ENCODE results near the gene AGBL2. TPM values are rescaled to one million over a fixed set of nuclear protein-coding genes. Genes with fewer than 3 reads are reported as not detected.
A peak's percentile ranks its signal among the peaks of the same experiment; 100 is the strongest.

The AGBL2 gene
- total and polyA plus RNA-seq, 8 donors: 0.51 to 4.3 (median 1.2) TPM

DNA sequence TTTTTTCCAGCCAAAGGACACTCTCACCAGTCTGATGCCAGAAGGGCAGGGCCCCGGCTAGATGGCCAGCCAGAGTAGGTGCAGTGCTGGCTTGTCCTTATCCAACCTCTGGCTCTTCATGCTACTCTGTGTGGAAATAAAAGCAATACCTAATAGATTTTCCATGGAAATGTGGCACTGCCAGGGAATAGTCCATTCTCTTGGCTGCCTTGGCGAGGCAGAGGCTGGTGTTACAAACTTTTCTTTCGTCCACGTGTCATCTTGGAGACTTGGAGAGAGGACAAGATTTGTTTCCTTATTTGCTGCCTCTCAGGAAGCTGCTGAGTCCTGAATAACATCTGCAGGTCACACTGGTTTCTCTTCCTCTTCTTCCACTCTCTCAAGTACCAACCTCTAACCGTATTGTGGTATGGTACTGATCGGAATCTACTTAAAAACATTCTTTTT lies 103.8 kb downstream of the AGBL2 start:
- Histone ChIP-seq H3K27ac (no peak overlapping the region), H3K9me3 (no peaks in the 10 kb centered on the region), H3K27me3 (no peaks in the 10 kb centered on the region), H3K4me1 (no peaks in the 10 kb centered on the region), H3K4me3 (no peak overlapping the region), H3K36me3 (no peaks in the 10 kb centered on the region)
- intact Hi-C loops (cut with DNase I): no loop called here
- TF ChIP-seq, protein P1, sequence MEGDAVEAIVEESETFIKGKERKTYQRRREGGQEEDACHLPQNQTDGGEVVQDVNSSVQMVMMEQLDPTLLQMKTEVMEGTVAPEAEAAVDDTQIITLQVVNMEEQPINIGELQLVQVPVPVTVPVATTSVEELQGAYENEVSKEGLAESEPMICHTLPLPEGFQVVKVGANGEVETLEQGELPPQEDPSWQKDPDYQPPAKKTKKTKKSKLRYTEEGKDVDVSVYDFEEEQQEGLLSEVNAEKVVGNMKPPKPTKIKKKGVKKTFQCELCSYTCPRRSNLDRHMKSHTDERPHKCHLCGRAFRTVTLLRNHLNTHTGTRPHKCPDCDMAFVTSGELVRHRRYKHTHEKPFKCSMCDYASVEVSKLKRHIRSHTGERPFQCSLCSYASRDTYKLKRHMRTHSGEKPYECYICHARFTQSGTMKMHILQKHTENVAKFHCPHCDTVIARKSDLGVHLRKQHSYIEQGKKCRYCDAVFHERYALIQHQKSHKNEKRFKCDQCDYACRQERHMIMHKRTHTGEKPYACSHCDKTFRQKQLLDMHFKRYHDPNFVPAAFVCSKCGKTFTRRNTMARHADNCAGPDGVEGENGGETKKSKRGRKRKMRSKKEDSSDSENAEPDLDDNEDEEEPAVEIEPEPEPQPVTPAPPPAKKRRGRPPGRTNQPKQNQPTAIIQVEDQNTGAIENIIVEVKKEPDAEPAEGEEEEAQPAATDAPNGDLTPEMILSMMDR (IDR thresholded peaks at IDR 0.05): no peak
- ATAC-seq (peak in 2 of 4 donors; percentile 55 to 72), FAIRE-seq (no peak), DNase-seq (no peak)
- WGBS, 2 donors: 76 to 83% methylated on average over 6 of the region's 6 CpGs

DNA sequence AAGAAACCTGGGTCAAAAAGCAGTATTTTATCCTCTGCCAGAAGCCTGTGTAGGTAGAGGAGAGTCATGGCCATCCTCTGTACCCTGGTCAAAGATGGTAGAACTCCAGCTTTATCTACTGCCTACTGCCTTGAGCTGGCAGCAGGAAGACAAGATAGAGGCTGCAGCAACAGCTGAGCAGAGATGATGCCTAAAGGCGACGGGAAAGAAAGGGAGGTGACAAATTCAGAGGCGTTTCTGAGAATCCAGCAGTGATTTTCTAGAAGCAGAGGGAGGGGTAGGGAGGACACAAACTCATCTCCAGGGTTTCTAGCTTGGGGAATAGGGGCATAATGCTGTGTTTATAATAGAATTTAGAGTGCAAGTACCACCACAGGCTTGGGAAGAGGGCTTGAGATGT lies 105.5 kb downstream of the AGBL2 start:
- no peaks in the 10 kb centered on the region for H3K36me3 ChIP-seq
- no peak for ATAC-seq
- intact Hi-C loops (cut with DNase I): no loop called here
- peaks cover 4 to 12% (median 4%) of the 10 kb centered on the region in 3 donors for H3K4me1 ChIP-seq
- no peak for DNase-seq
- FAIRE-seq: no peak
- TF ChIP-seq, protein P1 (IDR thresholded peaks at IDR 0.05): no peak
- H3K27ac ChIP-seq: no peak overlapping the region
- no peaks in the 10 kb centered on the region for H3K27me3 ChIP-seq
- WGBS, 2 donors: 81 to 83% methylated on average over 3 of the region's 3 CpGs
- no peaks in the 10 kb centered on the region for H3K9me3 ChIP-seq
- no peak overlapping the region for H3K4me3 ChIP-seq

Other genes with a start within 250 kb of the AGBL2 start
- gene CELF1, start 162.2 kb downstream of the AGBL2 start, total RNA-seq: 10 to 100 TPM; 31.0 to 56.3 (median 38.4) TPM
- gene CELF1, start 162.2 kb downstream of the AGBL2 start, polyA plus RNA-seq: 10 to 100 TPM; 20.0 to 29.5 TPM
- 10 to 100 TPM; 15.7 to 24.7 (median 19.6) TPM for gene PTPMT1, start 149.8 kb downstream of the AGBL2 start, total RNA-seq
- 10 to 100 TPM; 24.6 to 34.3 TPM for gene PTPMT1, start 149.8 kb downstream of the AGBL2 start, polyA plus RNA-seq
- 1 to 10 TPM; 4.3 to 8.9 (median 6.7) TPM for gene KBTBD4, start 136.4 kb downstream of the AGBL2 start, total RNA-seq
- gene KBTBD4, start 136.4 kb downstream of the AGBL2 start, polyA plus RNA-seq: 10 to 100 TPM in 1 of 2 donors, 1 to 10 TPM in 1; 3.5 to 13.0 TPM
- gene NDUFS3, start 136.3 kb downstream of the AGBL2 start, total RNA-seq: 10 to 100 TPM; 28.8 to 48.5 (median 35.3) TPM
- 100 to 1,000 TPM in 1 of 2 donors, 10 to 100 TPM in 1; 85.8 to 113 TPM for gene NDUFS3, start 136.3 kb downstream of the AGBL2 start, polyA plus RNA-seq
- under 1 TPM in 1 of 6 donors, not detected in 5; 0.17 TPM for gene FAM180B, start 128.7 kb downstream of the AGBL2 start, total RNA-seq
- gene FAM180B, start 128.7 kb downstream of the AGBL2 start, polyA plus RNA-seq: not detected
- 1 to 10 TPM in 1 of 6 donors, under 1 TPM in 4, not detected in 1; 0.09 to 1.1 (median 0.20) TPM for gene C1QTNF4, start 121.0 kb downstream of the AGBL2 start, total RNA-seq
- gene C1QTNF4, start 121.0 kb downstream of the AGBL2 start, polyA plus RNA-seq: 1 to 10 TPM; 1.3 to 3.6 TPM
- gene MTCH2, start 72.8 kb downstream of the AGBL2 start, total RNA-seq: 10 to 100 TPM; 13.5 to 34.2 (median 25.5) TPM
- 10 to 100 TPM; 13.6 to 23.2 TPM for gene MTCH2, start 72.8 kb downstream of the AGBL2 start, polyA plus RNA-seq
- 10 to 100 TPM; 31.7 to 56.1 (median 38.4) TPM for gene FNBP4, start 52.0 kb upstream of the AGBL2 start, total RNA-seq
- 10 to 100 TPM; 38.5 to 53.6 TPM for gene FNBP4, start 52.0 kb upstream of the AGBL2 start, polyA plus RNA-seq
- gene NUP160, start 133.0 kb upstream of the AGBL2 start, total RNA-seq: 10 to 100 TPM; 12.0 to 20.2 (median 13.8) TPM
- 10 to 100 TPM in 1 of 2 donors, 1 to 10 TPM in 1; 9.7 to 15.2 TPM for gene NUP160, start 133.0 kb upstream of the AGBL2 start, polyA plus RNA-seq